Gastroesophageal sphincter (tissue), 4 donors: ENCODE results near the gene TMEM170A. TPM values are rescaled to one million over a fixed set of nuclear protein-coding genes. Genes with fewer than 3 reads are reported as not detected.
"Not testable (repeated sequence)": the region's sequence is repeated elsewhere in the genome, so short reads cannot be mapped to it uniquely, and the experiment has no call there.

Experiments
- ATAC-seq: fragments of 150-250 bp; one replicate; pipeline ENCODE4 v1.9.1; 2016; ENCODE audit warnings: mild to moderate bottlenecking, moderate library complexity
- H3K27ac ChIP-seq, 4 donors: fragments of 200-600 bp; sonication (generic) in 3 of 4; 1 replicate in 3 of 4; 2 replicates in 1 of 4; pipeline ENCODE4 v1.5.1; 2016 to 2019
- H3K27me3 ChIP-seq: fragments of 200-600 bp; sonication (generic); one replicate; pipeline ENCODE4 v1.5.1; 2019
- H3K36me3 ChIP-seq, 2 donors: fragments of 200-600 bp; sonication (generic); one replicate each; pipeline ENCODE4 v1.5.1; 2019; ENCODE audit warnings: control low read depth in 1 of 2
- H3K4me1 ChIP-seq, 3 donors: fragments of 200-600 bp; sonication (generic); 1 replicate in 2 of 3; 2 replicates in 1 of 3; pipeline ENCODE4 v1.5.1; 2016 to 2019; ENCODE audit warnings: control low read depth in 2 of 3
- H3K4me3 ChIP-seq, 2 donors: fragments of 200-600 bp; sonication (generic); one replicate each; pipeline ENCODE4 v1.5.1; 2019; ENCODE audit warnings: mild to moderate bottlenecking in 1 of 2, moderate library complexity in 1 of 2
- H3K9me3 ChIP-seq, 3 donors: fragments of 200-600 bp; sonication (generic); one replicate each; pipeline ENCODE4 v1.5.1; 2017 to 2019; ENCODE audit warnings: control low read depth in 2 of 3
- EP300 ChIP-seq: sonication (generic); formaldehyde crosslinking; IDR thresholded peaks from one replicate; pipeline ENCODE4 v1.6.1; 2017; ENCODE audit warnings: antibody characterized with exemption, mild to moderate bottlenecking
- POLR2A ChIP-seq, 2 donors: fragments of 450-650 bp; IDR thresholded peaks; one replicate each; pipeline ENCODE4 v1.6.1; 2017; ENCODE audit warnings: antibody characterized with exemption in 2 of 2, mild to moderate bottlenecking in 2 of 2, moderate library complexity in 1 of 2
- POLR2AphosphoS5 ChIP-seq: sonication (generic); formaldehyde crosslinking; IDR thresholded peaks from one replicate; pipeline ENCODE4 v1.6.1; 2017; ENCODE audit warnings: antibody characterized with exemption
- WGBS, 2 donors: methylation state at CpG; one replicate each; pipeline ENCODE4 v1.1.5; 2018; ENCODE audit warnings: low coverage in 1 of 2; 5-methylcytosine and 5-hydroxymethylcytosine counted together
- total RNA-seq, 4 donors: library from RNA; depleted of rRNA; stranded (reverse); fragments of >200 nt; gene quantifications; one replicate each; pipeline ENCODE4 v1.1.0, GENCODE V29; 2016
- TF ChIP-seq, protein P1 (sequence below), 4 experiments: fragments of 200-600 bp in 2 of 4; fragments of 450-650 bp in 2 of 4; sonication (generic) in 1 of 4; IDR thresholded peaks; one replicate each; pipeline ENCODE4 v1.5.1; 2017 to 2019; ENCODE audit warnings: antibody characterized with exemption in 4 of 4, mild to moderate bottlenecking in 2 of 4, moderate library complexity in 2 of 4

The TMEM170A gene
- total RNA-seq, 4 donors from 2014 or later: 9.8 to 21.8 (median 13.8) TPM

DNA sequence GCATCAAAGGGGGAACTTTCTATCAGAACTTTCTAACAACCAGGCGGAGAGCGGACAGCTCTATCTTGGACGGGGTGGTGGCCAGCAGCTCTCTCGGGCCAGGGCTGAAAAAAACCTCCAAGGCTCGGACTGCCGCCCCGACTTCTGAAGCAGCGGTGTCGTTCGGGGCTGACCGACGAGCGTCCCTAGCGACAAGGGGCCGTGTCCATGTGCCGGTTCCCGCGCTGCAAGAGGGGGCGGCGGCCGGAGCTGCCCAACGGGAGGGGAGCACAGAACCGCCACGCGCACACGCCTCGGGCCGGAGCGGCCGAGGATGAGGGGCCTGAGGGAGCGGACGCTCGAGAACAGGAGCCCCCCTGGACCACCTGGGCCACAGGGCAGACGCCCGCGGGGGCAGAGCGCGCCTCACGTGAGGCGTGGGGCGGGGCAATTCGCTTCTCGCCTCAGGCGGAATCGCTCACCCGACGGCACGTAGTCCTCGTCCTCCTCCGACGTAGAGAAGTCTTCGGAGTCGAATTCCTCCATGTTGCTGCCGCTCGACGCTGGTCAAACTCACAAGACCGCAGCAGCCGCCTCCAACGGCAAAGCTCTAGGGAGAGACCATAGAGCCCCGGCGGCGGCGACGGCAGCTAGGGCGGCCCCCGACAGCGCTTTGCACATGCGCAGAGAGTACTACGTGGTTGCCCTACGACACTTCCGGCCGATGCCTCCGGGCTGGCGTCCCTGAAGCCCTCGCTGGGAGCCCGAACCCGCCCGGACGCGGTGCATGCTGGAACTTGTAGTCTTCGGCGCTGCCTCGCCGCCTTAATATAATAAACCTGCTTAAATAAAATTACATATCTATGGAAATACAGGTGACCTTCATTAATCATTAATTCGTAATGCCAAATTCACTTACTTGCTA, 31.4 kb downstream of the TMEM170A start, which contains the start of gene CFDP1:
CFDP1 (minus strand) TSS at position 676 of the 904 bp plus-strand sequence; CDS start at position 525, 151 bp downstream.
- H3K27me3 ChIP-seq: no peaks in the 10 kb centered on the region
- 0 to 1% methylated on average over 6 to 16 of the region's 85 CpGs for WGBS, 2 donors
- peaks cover 0 to 41% (median 10%) of the 10 kb centered on the region in 3 donors for H3K4me1 ChIP-seq
- no peaks in the 10 kb centered on the region for H3K9me3 ChIP-seq
- ATAC-seq: peak; percentile 98
- TF ChIP-seq POLR2A (IDR thresholded peaks at IDR 0.05) (peak; percentile 58 to 74), EP300 (no peak), POLR2AphosphoS5 (peak; percentile 73)
- TF ChIP-seq, protein P1, sequence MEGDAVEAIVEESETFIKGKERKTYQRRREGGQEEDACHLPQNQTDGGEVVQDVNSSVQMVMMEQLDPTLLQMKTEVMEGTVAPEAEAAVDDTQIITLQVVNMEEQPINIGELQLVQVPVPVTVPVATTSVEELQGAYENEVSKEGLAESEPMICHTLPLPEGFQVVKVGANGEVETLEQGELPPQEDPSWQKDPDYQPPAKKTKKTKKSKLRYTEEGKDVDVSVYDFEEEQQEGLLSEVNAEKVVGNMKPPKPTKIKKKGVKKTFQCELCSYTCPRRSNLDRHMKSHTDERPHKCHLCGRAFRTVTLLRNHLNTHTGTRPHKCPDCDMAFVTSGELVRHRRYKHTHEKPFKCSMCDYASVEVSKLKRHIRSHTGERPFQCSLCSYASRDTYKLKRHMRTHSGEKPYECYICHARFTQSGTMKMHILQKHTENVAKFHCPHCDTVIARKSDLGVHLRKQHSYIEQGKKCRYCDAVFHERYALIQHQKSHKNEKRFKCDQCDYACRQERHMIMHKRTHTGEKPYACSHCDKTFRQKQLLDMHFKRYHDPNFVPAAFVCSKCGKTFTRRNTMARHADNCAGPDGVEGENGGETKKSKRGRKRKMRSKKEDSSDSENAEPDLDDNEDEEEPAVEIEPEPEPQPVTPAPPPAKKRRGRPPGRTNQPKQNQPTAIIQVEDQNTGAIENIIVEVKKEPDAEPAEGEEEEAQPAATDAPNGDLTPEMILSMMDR (IDR thresholded peaks at IDR 0.05): peak in 2 of 4 experiments; percentile 9 to 50
- no peaks in the 10 kb centered on the region for H3K36me3 ChIP-seq
- H3K4me3 ChIP-seq: peak within 1 kb of the TSS; percentile 69
- H3K27ac ChIP-seq: peak within 1 kb of the TSS; percentile 93 to 100 (median 98)

DNA sequence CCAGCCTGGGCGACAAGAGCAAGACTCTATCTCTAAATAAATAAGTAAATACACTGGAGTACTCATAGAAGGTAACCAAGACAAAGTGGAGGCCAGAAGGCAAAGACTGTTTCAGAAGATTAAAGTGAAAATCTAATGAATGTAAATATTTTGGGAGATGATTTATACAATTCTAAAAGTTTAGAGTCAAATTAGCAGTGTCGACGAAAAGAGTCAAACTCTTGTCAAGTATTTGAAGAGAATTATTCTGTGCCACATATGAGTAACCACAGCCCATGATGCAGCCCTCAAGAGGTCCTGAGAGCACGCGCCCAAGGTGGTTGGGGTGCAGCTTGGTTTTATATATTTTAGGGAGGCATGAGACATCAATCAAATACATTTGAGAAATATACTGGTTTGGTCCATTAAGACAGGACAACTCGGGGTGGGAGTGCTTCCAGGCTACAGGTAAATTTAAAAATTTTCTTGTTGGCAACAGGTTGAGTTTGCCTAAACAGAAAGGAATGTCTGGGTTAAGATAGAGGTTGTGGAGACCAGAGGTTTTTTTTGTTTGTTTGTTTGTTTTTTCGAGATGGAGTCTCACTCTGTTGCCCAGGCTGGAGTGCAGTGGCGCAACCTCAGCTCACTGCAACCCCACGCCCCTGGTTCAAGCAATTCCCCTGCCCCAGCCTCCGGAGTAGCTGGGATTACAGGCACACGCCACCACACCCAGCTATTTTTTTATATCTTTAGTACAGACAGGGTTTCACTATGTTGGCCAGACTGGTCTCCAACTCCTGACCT, 34.7 kb downstream of the TMEM170A start:
- Histone ChIP-seq H3K4me3 (no peak overlapping the region), H3K9me3 (no peaks in the 10 kb centered on the region), H3K27me3 (no peaks in the 10 kb centered on the region), H3K36me3 (no peaks in the 10 kb centered on the region), H3K4me1 (peaks cover 0 to 36% (median 10%) of the 10 kb centered on the region in 3 donors), H3K27ac (no peak overlapping the region)
- WGBS, 2 donors: 72 to 79% methylated on average over 9 to 11 of the region's 11 CpGs
- TF ChIP-seq EP300 (no peak), POLR2AphosphoS5 (no peak), POLR2A (IDR thresholded peaks at IDR 0.05) (no peak)
- TF ChIP-seq, protein P1 (IDR thresholded peaks at IDR 0.05): no peak
- no peak for ATAC-seq

DNA sequence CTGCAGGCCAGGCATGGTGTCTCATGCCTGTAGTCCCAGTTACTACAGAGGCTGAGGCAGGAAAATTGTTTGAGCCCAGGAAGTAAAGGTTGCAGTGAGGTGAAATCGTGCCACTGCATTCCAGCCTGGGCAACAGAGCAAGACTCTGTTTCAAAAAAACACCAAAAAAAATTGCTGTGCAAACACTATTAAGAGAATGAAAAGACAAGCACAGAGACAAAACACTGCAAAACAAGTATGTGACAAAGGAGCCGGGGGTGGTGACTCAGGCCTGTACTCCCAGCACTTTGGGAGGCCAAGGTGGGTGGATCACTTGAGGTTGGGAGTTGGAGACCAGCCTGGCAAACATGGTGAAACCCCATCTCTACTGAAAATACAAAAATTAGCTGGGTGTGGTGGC, 38.0 kb downstream of the TMEM170A start:
- not testable (repeated sequence) for H3K36me3 ChIP-seq, ATAC-seq, H3K27ac ChIP-seq, H3K27me3 ChIP-seq, H3K4me3 ChIP-seq, H3K9me3 ChIP-seq
- H3K4me1 ChIP-seq: peaks cover 0 to 17% (median 0%) of the 10 kb centered on the region in 3 donors
- WGBS, 2 donors: 77 to 83% methylated on average over 2 of the region's 2 CpGs

DNA sequence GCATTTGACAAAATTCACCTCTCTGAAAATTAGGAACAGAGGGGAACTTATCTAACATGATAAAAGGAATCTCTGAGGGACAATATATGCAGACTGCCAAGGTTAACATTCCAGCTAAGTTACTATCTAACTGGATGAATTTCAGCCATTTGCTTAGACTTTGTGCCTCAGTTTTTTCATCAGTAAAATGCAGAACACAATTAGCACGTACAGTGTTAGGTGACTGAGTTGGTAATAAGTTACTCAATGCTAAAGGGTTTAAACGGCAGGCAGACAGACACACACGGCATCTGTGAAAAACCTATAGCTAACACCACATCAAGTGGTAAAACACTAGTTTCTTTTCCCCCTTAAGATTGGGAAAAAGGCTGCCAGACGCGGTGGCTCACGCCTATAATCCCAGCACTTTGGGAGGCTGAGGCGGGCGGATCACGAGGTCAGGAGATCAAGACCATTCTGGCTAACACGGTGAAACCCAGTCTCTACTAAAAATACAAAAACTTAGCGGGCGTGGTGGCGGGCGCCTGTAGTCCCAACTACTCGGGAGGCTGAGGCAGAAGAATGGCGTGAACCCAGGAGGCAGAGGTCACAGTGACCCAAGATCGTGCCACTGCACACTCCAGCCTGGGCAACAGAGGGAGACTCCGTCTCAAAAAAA, 40.3 kb downstream of the TMEM170A start:
- peaks cover 0 to 21% (median 0%) of the 10 kb centered on the region in 3 donors for H3K4me1 ChIP-seq
- H3K27me3 ChIP-seq, H3K27ac ChIP-seq, ATAC-seq, H3K4me3 ChIP-seq, H3K9me3 ChIP-seq, H3K36me3 ChIP-seq: not testable (repeated sequence)
- 78 to 88% methylated on average over 12 to 18 of the region's 18 CpGs for WGBS, 2 donors

DNA sequence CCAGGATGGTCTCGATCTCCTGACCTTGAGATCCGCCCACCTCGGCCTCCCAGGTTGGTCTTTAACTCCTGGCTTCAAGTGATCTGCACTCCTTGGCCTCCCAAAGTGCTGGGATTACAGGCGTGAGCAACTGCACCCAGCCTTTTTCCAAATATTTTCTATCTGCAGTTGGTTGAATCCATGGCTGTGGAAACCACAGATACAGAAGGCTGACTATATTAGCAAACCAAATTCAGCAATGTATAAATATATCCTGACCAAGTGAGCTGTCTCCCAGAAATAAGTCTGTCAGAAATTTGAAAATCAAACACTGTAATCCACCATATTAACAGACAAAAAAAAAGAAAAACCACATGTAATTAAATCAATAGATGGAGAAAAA, 40.8 kb downstream of the TMEM170A start:
- Histone ChIP-seq H3K27me3 (no peaks in the 10 kb centered on the region), H3K9me3 (no peaks in the 10 kb centered on the region), H3K4me3 (no peak overlapping the region), H3K4me1 (peaks cover 0 to 21% (median 0%) of the 10 kb centered on the region in 3 donors), H3K27ac (no peak overlapping the region), H3K36me3 (no peaks in the 10 kb centered on the region)
- TF ChIP-seq, protein P1 (IDR thresholded peaks at IDR 0.05): no peak
- TF ChIP-seq POLR2AphosphoS5: no peak
- no peak for TF ChIP-seq POLR2A (IDR thresholded peaks at IDR 0.05)
- no peak for TF ChIP-seq EP300
- ATAC-seq: no peak
- 63% methylated on average over 4 of the region's 4 CpGs; no CpG with 5 or more reads in 1 of the 2 donors for WGBS, 2 donors
